ENCODE results near the gene MRPL40. TPM values are rescaled to one million over a fixed set of nuclear protein-coding genes. Genes with fewer than 3 reads are reported as not detected.
A peak's percentile ranks its signal among the peaks of the same experiment; 100 is the strongest.

MRPL40 gene
- total RNA-seq, 1 donor from 2014 or later, result 10.0 TPM

DNA sequence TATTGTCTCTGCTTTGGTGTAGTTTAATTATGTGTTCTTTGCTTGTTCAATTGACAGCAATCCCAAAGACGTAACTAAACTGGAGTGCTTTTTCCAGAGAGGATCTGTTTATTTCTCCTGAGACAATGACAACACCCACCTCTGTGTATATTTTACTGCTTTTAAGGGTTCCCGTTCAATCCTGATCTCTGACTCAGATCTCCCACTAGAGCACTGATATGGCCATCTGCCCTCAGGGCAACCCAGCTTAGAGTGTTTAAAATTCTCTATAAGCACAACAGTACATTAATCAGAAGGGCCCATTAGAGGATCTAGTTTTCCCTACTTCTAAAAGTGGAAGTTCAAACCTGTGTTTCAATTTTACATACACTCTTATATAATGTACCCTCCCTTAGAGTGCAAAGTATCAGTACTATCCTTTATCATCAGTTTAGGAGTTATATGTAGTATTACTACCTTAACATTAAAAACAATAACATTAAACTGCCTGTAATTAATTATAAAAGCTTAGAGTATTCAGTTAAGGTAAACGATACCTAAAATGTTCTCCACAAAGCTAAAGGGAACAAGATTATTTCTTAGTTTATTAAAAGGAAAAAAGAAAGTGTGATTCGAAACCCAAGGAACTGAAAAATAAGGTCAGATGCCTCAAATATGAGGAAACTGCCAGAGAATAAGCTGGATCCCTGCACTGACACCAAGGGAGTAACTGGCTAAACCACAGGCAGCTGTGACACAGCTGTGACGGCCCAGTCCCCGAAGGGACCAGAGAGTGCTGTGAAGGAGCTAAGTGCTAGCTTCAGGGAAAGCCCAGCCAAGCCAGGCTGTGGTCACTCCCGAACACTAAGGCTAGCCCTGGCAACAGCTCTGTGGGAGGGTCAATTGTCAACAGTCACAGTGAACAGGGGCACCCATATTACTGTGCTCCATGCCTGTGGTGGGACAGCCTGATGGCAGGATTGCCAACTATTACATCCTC, 31.4 kb downstream of the MRPL40 start:
- no peak for DNase-seq

DNA sequence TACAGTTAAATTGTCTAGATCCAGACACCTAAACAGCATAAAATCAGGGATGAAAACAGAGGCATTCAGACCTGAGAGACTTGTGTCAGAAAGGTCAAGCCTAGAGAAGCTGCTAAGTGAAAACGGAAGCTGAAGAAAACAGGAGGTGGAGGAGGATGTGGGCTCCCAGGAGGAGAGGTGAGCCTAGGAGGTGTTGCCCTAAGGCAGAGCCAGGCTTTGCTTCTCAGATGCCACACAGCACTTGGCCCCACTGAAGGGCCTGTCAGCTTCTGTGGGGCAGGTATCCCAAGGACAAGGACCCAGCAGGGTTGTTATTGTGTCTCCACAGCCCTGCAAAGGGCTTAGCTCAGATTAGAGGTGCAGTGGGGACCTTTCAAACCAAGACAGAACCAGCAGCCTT, 32.2 kb downstream of the MRPL40 start:
- DNase-seq, result no peak

DNA sequence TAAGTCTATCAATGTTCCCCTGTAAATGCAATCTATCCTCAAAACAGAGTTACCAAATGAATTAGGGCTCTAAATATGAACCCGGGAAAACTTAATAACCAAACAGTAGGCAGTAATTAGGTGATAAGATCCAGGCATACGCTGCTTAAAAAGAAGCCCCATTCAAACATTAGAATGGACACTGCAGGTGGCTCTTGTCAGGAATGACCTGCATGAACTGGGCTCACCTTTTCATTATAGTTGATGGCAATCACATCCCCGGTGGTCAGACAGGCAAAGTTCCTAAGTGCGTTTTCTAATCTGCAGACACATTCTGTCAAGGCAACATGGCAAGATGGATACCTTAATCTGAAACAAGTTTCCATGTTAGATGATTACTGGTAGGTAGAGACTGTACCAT, 32.6 kb downstream of the MRPL40 start:
- no peak for DNase-seq

DNA sequence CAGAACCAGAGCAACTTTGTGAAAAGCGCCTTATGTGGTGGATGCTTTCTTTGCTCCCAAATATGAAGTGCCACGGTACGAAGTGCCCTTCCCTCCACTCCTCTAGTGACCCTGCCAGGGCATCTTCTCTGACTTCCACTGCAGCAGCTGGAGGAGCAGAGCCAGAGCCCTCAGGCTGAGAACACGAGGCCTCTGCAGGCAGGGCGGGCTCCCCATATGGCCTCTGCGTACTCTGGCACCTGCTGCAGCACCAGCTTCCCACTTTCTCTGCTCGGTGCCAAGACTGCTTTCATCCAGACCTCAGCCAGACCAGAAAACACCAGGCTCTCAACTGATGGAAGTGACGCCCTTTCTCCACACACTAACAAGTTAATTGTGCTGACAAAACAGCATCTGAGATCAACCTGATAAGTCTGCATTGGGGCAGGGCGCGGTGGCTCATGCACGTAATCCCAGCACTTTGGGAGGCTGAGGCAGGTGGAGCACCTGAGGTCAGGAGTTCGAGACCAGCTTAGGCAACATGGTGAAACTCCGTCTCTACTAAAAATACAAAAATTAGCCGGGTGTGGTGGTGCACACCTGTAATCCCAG, 33.9 kb downstream of the MRPL40 start:
- DNase-seq, result no peak

DNA sequence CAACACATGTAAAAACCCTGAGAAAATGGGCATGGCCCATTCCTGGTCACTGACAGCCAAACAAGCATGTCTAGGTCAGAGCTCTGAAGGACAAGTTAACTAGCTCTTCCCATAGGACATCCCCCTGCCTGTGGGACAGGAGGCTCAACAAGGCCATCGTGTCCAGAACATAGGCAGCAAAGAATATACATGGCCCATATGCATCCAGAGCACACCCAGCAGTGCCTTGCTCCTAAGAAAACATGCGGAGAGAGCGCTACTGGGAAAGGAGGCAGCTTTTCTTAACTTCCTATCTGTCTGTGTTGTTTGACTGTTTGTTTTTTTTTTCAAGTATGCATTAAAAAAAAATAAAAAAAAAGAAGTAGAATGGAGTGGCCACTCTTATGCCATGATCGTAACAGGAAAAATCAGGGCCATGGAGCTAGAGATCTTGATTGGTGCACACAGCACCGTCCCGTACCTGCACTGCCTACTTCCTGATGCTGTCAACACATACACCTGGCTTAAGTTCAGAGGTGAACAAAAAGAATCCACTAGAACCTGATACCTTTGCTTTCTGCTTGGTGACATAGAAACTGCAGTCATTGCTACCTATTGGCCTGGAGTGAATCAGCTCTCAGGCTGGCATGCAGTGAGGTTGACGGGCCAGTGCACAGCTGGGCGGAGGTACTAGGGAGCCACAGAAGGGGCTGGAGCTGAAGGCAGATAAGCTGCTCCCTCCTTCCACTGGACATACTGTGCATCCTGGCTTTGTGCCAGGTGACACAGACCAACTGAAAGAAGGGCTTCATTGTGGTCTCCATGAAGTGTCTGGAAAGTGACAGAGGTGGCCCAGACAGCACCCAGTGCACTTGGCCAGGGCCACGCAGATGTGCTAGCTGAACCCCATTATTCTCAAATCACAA, 34.8 kb downstream of the MRPL40 start:
- no peak for DNase-seq

DNA sequence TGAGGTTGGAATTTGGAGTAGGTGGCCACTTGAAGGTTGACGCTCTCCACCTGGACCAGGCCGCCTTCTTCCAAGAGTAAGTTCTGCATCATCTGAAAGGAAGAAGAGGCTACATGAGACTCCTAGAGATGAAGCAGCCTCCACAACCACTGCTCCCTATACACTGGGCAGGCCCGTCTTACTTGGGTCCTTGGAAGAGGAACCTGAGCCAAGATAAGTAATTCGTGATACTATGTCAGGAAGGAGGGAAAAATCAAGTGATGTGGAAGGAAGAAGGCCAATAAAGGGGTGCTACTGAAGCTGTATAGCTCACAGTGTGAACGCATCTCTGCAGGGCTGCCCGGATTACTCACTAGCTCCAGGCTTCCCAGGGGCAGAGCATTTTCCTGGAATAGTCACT, 35.6 kb downstream of the MRPL40 start:
- no peak for DNase-seq

DNA sequence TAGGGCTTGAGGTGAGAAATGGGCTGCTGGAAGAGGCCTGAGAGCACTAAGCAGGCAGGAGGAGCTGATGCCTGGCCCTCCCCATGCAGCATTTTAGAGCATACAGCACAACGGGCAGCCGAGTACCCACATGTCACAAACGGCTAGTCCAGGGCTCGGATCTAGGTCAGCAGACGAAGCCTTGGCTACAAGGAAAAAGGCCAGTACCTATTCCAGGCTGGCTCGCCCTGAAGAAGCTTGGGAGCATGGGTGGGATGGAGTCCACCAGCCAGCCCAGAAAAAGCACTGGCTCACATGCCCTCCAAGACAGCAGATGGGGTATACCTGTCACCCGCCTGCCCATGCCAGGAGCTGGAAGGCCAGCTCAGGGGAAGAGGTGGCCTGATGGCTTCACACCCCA, 37.1 kb downstream of the MRPL40 start:
- no peak for DNase-seq

DNA sequence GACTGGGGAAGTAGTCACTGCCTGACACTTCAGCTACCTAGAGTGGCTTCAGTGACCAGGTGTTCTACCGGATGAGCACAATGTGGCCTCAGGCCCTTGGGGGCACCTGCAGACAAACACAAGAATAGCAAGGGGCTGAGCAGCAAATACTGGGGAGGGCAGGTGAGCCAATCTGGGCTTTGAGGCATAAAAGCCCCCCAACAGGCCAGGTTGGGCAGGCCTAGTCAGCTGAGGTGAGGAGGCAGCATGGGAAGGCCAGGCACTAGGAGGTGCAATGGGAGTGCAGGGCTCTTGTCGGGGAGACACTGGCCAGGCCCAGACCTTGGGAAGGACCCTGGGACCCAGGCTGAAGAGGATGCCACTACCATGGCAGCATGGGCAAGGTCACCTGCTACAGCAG, 37.7 kb downstream of the MRPL40 start:
- DNase-seq, result no peak

DNA sequence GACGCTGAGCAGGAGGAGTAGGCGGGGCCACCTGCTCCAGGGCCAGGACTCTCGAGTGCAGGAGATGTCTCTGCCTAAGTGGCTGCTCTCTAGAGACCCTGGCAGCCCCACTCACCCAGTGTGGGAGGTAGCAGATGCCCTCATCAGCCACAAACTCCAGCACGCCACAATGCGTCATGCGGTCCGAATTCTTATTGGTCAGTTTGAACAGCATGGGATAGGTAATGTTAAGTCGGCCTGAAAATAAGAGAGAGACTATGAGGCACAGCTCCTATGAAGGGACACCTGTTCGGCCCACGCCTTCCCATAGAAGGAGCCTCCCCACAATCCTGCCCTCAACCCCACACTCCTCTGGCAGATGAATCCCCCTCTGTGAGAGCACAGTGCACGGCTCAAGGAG, 39.2 kb downstream of the MRPL40 start:
- DNase-seq, result no peak

DNA sequence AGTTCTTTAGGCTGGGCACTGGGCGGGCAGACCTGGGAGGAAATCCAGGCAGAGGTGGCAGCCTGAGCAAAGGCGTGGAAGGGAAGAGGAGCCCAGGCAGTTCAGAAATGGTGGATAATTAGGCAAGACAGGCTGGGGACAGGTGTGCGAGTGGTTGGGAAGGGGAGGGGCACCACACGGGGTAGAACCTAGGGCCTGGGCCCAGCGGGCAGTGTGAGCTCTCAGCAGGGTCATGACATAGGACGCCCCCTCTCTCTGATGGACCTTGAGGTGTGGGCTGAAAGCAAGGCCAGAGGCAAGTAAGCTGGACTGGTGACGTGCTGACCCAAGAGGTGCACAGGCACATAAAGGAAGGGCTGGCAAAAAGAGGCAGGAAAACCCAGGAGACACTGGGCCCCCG, 39.9 kb downstream of the MRPL40 start:
- no peak for DNase-seq

DNA sequence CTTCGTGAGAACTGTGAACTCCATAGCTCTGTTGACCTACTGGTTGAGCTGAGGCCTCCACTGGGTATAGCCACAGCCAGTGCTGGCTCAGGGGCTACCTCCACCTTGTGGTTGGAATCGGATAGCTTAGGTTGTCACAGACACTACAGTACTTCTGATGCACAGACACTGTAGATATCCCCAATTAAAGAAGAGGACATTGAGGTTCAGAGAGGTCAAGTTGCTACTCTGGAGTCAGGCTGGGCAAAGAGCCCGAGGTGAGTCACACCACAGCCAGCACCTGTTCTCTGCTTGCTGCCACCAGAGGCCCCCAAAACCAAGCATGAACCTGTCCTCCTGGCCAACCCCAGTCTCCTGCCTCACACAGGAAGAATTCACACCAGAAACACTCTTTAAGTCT, 41.2 kb downstream of the MRPL40 start:
- DNase-seq, result no peak

DNA sequence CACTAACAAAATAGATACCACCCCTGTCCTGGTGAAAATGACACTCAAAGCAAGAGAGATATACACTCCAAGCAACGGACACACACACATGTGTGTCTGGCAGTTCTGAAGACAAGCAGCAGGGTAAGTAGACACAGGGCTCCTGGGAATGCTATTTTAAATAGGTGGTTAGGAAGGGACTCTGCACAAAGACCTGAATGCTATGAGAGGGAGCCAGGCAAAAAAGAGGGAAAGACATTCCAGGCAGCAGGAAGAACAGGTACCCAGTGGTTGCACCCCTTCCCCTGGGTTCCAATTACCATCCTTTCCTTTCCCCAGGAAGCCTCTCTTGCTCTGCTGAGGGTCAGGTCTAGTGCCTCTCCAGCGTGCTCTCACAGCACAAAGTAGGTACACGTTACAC, 43.7 kb downstream of the MRPL40 start:
- DNase-seq, result no peak

DNA sequence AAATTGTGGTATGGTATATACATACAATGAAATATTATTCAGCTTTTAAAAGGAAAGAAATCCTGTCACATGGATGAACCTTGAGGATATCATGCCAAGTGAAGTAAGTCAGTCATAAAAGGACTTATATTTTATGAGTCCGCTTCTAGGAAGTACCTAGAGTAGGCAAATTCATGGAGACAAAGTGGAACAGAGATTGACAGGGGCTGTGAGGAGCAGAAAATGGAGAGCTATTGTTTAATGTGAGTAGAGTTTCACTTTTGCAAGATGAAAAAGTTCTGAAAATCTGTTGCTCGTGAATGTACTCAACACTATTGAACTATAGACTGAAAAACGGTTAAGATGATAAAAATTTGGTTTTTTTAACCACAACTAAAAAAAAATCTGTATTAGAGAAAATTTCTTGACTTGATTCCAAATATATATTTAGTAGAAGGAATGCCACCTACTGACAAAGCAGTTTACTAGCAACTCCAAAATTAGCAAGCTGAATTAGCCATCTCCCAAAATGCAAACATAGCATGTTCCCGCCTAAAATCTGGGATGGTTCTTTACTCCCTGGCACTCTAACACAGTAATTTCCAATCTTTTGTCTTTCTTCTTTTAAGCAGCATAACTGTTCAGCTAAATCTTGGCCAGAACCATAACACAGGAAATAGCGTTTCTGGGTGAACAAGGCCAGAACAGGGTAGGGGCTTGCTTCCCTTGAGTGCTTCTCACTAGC, 45.1 kb downstream of the MRPL40 start:
- DNase-seq, result no peak

DNA sequence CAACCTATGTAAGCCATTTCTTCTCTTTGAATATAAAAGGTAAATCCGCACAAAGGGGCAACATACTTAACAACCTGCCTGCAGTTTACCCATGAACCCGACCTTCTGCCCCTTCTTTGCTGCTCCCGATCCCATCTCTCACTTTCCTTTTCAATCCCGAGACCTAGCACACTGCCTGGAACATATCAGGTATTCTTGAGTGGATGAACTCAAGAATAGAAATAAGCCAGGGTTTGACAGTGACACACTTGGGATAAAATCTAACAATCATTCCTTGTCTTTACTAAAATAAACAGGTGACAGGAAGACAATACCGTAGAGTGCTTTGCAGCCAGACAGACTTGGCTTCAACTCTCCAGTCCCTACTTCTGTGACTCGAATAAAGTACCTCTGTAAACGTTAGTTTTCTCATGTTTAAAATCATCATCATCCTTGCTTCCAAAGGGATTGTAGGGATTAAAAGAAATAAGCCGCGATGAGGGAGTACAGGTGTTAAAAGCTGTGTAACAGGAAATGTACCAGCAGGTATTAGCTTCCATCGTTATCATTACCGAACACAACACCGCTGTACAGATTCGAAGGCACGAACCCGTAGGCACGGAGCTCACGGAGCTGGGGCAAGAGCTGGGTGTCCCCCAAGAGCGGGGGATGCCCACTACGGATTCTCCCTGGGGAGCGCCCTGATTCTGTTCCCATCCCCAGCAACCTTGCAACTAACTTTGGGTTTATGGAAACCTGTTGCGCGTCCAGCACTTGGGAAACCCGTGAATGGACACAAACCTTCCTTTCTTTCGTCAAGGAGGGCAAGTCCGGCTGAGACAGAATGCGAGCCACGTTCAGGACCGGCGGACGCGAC, 45.9 kb downstream of the MRPL40 start:
- no peak for DNase-seq

DNA sequence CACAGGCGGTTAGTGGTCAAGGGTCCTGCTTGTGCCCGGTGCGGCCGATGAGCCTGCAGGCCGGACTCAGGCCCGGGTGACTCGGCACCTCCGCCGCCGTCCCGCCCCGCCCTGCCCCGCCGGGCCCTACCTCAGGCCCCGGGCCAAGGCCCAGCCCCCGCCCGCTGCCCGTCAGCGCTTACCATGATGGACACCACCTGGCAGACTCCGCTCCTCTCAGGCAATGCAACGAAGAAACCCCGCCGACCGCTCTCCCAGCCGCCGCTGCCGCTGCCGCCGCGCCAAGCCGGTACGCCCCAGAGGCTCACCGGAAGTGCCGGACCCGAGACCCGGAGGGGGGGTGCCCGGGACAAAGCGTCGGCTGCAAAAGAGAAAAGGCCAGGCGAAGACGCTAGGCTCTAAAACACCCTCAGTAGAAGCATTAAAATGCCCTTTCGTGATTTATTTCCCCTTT, 46.6 kb downstream of the MRPL40 start, which contains the start of gene UFD1:
UFD1 (minus strand) TSS at position 293 of the 454 bp plus-strand sequence; CDS start at position 185, 108 bp downstream.
- peak; percentile 77 for DNase-seq

DNA sequence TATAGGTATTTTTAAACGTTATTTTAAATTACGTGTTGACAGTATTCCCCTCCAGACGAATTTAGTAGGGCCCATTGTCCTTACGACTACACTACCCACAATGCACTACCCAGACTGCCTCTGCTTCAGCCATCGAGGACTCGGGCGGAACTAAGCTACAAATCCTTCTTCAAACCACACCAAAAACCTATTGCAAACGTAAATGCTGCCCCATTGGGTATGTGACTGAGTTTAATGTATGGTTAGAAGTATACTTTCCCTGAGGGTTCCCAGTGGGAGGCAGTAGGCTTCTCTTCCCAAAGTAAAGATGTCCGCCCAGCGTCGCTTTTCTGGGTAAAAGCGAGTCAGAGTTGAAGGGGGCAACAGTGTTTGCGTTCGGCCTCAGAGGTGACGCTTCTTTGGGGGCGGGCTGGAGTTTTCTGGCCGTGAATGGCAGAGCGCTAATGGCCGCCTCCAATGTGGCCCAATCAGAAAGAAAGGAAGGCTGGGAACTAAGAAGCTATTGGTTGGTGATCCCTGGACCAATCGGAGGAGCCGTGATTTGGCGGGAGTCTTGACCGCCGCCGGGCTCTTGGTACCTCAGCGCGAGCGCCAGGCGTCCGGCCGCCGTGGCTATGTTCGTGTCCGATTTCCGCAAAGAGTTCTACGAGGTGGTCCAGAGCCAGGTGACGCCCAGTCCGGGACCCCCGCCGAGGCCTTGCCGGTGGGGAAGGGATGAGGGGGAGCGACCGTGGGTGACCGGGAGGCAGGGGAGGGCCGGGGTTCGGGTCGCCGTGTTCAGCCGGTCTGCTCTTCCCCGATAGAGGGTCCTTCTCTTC, 47.2 kb downstream of the MRPL40 start, which contains the start of gene CDC45:
CDC45 (plus strand) TSS at position 566 of the 818 bp plus-strand sequence; CDS start at position 615, 49 bp downstream.
- DNase-seq, result peak; percentile 97

DNA sequence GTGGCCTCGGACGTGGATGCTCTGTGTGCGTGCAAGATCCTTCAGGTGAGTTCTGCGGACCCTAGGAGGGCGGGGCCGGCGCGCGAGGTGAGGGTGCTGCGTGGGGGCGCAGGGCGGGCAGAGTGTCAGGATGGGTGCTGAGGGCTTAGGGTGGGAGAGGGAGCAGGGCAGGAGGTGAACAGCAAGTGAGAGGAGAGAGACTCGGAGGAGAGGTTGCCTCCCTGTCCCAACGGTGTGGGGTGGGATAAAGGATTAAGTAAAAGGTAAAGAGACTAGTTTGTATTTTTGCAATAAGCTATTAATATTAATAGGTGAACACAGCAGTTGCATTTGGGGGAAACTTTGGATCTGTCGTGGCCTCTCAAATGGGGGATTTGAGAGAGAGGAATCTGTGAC, 47.8 kb downstream of the MRPL40 start:
- DNase-seq, result no peak

DNA sequence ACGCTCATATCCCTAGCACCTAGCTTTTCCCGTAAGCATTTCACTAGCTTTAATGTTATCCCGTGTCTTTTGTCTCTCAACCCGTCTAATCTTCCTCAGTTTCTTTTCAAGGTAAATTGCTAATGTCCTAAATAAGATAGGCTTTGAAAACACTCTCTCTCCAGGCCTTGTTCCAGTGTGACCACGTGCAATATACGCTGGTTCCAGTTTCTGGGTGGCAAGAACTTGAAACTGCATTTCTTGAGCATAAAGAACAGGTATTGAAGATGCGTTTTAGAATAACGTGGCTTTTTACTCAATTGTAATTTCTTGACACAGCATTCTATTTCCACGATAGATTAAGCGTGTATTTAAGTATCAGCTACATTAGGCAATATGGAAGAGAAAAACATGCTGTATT, 48.4 kb downstream of the MRPL40 start:
- no peak for DNase-seq

DNA sequence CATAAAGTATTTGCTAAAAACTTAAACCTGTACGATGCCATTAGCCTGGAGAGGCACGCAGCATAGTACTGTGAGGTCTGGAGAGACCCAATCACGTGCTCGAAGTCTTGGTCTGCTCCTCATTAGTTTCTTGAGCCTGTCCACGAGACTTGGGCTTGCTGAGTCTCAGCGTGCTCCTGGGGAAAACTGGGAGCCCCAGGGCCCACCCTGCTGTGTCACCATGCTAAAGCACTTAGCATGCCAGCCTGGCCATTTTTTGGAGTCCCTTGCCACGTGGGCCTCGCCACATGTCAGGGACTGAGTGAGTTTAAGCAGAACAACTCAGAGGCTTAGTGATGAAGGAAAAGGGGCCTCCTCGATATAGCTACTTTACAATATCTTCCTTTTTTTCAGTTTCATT, 50.0 kb downstream of the MRPL40 start:
- no peak for DNase-seq
